Measurements from ENCODE around the gene GID8.

GID8 gene

DNA sequence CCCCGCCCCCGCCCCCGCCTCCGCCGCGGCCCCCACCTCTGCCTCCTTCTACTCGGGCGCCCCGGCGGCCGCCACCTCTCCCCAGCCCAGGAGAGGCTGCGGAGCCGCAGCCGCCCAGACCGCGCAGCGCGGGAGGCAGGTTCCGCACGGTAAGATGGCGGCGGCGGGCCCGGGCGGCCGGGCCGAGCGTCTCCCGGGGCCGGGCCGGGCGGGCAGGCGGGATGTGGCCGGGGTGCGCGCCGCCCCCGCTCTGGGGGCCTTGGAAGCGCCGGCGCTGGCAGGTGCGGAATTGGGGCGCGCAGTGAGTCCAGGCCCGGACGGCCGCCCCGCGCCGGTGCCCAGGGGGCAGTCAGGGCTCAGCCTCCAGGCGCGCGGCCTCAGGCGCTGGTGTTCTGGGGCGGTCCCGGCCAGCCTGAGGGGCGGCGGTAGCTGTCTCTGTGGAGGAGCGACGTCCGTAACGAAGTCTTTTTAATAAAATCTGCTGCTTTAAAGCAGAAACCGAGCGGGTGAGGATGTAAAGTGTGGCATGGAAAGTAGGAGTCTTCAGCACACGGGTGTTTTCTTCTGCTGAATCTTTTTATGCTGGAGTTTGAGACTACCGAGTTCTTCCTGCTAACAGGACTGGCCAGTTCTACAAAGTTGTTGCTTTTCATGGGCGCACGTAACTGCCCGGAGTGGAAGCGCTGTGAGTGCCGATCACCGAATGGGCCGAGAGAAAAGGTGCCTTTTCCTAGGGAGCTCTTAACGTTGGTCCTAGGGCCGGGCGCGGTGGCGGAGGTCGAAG is at the start of gene GID8:
Gene GID8 (plus strand): TSS at position 43 of the 784 bp plus-strand sequence. CDS start 3,356 bp downstream, outside the sequence.
- H3K4me3 ChIP-seq (ENCODE audit: low read depth, low read length) = peak within 1 kb of the TSS; percentile 98

DNA sequence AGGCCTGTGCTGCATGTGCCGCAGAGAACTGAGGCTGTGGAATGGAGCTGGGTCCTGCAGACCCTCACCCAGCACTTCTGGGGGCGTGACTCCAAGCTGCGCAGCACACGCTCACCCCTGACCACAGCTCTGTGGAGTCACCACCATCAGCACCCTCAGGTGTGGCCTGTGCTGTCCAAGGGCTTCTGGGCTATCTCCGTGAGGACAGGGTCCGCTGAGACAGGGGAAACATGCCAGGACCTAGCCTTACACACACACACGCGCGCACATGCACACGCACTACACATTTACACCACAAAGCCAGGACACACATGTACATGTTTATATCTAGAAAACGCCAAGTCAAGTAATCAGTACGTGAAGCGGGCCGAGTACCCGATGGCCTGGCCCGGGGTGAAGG is 49.5 kb upstream of the GID8 start:
- H3K4me3 ChIP-seq (ENCODE audit: low read depth, low read length) = no peak overlapping the region

GRCh38 chr20:62888910-62889309 is 49.0 kb upstream of the GID8 start:
- no peak overlapping the region for H3K4me3 ChIP-seq (ENCODE audit: low read depth, low read length)

DNA sequence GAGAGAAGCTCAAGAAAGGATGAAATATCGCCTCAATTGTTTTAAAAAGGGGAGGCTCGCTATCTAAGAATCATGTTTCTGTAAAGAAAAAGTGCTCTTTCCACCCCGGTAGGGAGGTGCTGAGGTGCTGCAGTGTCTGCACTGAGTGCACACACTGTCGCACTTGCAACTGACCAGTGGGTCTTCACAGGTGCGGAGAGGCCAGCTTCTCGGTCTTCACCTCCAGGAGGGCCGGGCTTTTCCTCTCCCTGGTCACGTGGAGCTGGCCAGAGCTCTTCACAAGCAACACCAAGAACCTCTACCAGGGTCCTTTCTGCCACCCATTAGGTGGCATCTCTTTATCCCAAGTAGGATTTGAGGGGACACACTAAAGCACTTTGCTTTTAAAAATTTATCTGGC is 48.5 kb upstream of the GID8 start:
- H3K4me3 ChIP-seq (ENCODE audit: low read depth, low read length) = no peak overlapping the region

DNA sequence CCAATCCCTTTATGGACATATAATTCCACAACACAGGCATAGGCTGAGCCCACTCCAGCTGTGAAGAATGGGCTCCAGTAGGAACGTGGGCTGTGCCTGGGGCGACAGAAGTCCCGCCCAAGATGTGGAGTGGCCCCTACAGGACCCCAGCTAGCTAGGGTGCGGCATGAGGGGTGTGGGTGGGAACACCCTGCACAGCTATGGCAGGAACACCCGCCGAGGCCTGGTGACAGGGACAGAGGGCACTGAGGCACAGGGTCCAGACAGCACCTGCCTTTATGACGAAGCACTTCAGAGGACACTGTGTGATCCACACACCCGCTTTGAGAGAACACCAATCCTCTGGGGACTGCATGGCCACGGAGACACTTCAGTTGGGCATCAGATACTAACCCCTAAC is 48.1 kb upstream of the GID8 start:
- H3K4me3 ChIP-seq (ENCODE audit: low read depth, low read length) = no peak overlapping the region

DNA sequence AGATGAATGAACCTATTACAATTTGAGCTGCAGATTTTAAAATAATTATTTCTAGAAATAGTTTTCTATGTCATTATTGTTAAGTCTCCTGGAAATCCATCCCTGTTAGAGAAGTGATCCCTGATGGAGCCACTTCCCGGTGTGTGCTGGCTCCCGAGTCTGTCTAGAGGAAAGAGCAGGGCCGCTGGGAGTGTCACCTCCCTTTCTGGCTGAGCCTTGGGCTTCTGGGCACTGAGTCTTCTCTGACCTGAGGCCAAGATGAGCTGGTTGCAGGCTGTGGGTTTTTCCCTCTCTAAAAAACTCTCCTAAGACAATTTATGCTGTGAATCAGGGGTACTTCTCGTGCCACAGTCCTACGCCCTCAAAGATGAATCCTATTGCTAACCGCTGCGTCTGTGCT is 47.5 kb upstream of the GID8 start:
- no peak overlapping the region for H3K4me3 ChIP-seq (ENCODE audit: low read depth, low read length)

- H3K4me3 ChIP-seq (ENCODE audit: low read depth, low read length) = no peak overlapping the region
Measured at GRCh38 chr20:62891111-62891510, 46.8 kb upstream of the GID8 start.

DNA sequence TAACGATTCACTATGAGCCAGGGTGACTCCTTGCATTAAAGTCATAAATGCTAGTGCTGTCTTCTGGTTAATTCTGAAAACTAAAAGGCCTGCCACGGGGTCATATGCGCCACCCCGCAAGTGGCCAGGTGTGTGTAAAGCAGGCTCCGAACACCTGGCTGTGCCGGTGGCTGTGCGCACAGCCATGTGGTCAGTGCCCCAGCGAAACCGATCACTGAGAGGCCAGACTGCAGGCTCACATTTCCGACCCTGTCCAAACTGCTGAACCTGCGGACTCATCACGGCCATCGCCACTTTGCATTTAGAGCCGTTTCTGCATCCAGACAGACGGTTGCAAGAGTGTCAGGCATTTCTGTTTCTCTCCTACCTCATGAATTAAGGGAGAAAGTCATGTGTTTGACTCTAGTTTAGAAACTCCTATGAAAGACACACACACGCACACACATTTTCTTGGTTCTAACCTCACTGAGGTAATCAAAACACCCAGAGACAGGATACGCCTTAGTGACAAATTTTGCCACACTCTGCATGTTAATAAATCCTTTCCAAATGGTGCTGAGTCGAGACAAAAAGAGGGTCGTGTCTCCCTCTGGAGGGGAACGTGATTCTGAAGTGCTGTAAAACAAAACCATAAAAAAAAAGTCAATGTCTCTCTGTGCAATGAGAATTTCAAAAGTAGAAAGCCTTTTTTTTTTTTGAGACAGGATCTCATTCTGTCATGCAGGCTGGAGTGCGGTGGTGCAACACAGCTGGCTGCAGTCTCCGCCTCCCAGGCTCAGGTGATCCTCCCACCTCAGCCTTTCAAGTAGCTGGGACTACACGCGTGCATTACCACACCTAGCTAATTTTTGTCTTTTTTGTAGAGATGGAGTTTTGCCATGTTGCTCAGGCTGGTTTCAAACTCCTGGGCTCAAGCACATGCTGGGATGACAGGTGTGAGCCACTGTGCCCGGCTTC is 45.3 kb upstream of the GID8 start:
- H3K4me3 ChIP-seq (ENCODE audit: low read depth, low read length) = no peak overlapping the region

DNA sequence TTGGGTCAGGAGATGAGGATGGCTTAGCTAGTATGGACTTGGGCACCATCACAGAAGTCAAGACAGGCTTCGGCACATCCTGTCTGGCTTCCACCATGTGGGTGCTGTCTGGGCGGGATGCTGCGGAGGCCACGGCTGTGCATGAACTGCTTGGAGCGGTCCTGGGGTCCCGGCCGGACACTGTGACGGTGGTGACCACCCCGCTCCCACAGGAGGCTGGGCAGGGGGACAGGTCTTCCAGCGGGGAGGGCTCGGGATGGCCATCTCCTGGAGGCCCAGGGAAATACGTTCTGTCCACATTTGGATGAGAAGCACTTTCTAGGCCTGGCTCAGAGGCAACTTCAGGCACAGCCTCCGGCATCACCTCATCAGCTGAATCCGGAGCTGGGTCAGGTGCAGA is 44.2 kb upstream of the GID8 start:
- no peak overlapping the region for H3K4me3 ChIP-seq (ENCODE audit: low read depth, low read length)

DNA sequence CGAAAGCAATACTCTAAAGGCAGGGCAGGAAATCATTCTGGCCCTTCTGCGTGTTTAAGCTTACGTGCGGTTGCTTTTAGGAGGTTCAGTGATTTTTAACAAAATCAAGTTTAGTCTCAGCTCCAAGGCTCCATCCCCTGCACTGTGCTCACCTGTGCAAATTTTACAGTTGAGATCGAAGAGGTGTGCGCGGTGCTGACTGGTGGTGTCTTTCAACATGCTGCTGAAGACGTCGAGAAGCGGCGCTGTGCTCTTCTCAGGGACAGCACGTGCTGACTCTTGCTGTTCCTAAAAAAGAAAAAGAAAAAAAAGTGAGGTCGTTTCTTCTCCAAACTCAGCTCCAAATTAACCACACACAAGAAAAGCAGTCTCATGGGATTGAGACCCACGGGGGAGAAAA is 43.7 kb upstream of the GID8 start:
- H3K4me3 ChIP-seq (ENCODE audit: low read depth, low read length) = no peak overlapping the region

DNA sequence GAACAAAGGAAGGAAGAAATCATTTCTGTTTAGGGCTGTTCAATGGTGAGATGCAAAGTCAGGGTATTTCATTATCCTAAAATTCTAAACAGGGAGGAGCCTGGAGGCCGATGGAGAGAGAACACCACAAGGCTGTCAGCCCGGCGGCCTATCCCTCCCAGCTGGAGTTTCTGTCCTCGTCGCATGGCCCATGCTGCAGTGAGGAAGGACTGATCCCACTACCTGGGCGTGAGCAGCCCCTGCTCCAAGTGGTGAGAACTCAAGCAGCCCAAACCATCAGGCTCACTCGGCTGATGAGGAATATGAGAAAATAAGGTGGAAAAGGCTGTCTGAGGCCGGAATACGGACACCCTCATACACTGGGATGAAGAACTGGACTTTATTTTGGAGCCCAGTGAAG is 42.4 kb upstream of the GID8 start:
- H3K4me3 ChIP-seq (ENCODE audit: low read depth, low read length) = no peak overlapping the region

DNA sequence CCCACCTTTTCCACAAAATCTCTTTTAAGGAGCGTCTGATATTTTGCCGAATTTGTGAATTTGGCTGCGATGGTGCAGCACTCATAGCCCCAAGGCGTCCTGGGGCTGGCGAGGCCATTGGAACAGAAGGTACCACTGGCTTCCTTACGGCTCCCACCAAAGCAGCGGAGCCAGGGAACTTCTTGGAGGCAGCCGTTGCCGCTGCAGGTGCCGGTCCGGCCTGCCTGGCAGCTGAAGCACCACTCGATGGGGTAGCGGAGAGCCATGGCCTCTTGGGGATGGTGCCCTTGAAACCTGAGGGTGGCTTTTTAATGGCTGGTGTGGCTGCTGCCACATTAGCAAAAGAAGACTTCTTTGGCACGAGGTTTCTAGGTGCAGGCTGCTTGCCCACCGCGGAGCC is 41.4 kb upstream of the GID8 start:
- H3K4me3 ChIP-seq (ENCODE audit: low read depth, low read length) = no peak overlapping the region

GRCh38 chr20:62897666-62898065 is 40.3 kb upstream of the GID8 start:
- no peak overlapping the region for H3K4me3 ChIP-seq (ENCODE audit: low read depth, low read length)

- H3K4me3 ChIP-seq (ENCODE audit: low read depth, low read length) = no peak overlapping the region
Measured at GRCh38 chr20:62898093-62898964, 39.6 kb upstream of the GID8 start.

DNA sequence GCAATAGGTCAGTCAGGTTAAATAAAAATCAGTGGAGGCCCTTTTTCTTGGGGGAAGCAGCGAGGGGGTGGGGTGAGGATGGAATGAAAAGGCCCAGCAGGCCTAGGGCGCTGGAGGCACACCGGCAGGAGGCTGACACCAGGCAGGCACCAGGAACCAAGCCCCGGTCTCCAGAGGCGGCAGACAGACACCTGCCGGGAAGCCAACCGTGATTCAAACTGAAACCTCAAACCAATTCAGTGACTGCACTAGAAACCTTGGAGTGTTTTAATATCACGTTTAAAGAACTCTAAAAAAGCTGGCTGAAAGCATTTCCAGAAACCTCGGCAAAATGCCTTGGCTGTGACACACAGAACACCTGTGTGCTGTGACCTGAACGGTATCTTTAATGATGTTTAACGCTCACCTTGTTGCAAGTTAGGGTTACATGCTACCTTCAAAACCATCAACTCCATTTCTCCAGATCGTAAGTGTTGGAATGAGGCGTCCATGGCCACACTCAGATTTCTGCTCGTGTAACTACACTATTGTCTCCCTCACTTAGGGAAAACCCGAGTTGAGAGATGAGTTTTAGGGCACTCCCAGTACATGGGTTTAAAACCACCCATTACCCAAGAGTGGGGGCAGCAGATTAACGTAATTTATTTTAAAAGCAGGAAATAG is 38.8 kb upstream of the GID8 start:
- no peak overlapping the region for H3K4me3 ChIP-seq (ENCODE audit: low read depth, low read length)

DNA sequence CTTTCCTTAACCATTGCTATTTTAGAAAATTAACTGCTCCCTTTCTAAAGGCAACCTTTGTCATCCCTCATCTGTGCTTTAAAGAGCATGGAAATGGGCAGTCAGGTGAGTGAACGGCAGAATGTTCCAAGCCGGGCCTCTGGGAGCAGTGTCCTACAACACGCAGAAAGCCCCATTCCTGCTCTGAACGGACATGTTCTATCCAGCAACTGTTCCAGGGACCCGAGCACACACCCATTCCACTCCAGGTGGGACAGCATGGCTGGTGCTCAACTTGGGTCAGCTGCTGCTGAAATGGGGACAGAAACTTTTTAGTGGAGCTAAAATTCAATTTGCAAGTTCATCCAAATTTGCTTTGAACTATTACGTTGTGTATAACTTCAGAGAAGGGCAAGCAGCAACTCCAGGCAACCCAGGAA is 38.3 kb upstream of the GID8 start:
- H3K4me3 ChIP-seq (ENCODE audit: low read depth, low read length) = no peak overlapping the region

DNA sequence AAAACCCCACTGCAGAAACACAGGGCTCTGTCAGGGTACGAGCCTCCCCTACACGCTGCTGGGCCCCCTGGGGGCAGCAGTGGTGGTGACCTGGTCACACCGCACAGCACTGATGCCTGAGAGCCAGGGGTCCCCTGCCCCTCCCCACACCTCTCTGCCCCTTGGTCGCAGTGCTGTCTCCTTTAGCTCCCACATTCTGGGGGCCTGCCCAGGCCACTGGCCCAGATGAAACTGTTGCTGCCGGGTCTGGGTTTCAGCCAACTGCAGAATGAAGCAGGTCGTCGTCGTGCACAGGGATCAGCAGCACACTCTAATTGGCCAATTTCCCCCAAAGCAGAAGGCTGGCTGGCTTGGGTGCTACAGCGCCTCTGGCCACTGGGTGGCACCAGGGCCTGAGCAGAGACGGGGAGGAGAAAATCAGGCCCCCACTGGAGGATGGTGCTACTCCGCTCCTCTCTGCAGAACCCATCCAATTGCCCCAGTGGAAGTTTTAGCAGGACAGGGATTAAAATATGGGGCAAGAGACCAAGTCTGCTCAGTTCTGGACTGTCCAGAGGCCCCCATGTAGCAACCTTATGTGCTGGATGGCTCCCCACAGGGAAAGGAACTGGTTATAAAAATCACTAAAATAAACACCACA is 37.8 kb upstream of the GID8 start:
- no peak overlapping the region for H3K4me3 ChIP-seq (ENCODE audit: low read depth, low read length)

DNA sequence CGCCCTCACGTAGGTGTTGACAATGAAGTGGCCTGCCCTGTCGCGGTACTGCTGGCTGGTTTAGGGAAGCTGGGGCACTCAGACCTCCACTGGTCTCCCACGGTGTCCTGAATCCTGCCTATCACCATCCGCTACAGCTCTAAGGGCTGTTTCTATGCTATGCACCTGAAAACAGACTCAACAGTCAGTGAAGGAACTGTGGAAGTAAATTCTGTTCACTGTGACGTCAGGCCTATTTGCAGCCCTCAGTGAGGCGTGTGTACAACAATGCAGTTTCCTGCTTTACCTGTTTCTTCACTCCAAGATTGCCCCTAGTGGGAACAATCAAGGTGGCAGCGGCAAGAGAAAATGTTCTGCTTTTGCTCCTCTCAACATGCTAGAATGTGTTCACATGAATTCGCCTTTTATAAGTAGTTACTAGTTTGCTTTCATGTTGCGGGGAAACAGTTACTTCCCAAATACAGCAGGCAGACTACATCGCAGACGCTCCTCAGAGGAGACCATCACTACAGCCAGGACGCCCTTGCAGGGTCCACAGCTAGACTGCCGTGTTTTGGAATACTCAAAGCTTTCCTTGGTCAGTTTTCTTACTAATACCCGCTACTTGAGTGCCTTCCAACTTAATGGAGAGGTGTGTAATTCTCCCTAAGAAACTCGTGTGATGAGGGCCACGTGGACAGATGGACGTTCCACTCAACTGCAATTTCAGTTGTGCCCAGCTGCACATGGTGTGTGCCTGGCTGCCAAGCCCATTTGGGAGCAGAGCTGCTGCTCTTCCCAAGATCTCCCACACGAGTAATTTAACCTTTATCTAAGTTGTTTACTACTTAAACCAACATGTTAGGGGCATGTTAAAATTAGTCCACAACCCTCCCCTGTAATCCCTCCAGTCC is 37.0 kb upstream of the GID8 start:
- no peak overlapping the region for H3K4me3 ChIP-seq (ENCODE audit: low read depth, low read length)

- H3K4me3 ChIP-seq (ENCODE audit: low read depth, low read length) = no peak overlapping the region
Measured at GRCh38 chr20:62901891-62902290, 36.1 kb upstream of the GID8 start.

All from iPS-11a (cell line).